ENCODE data around the gene PUS10. TPM values are rescaled to one million over a fixed set of nuclear protein-coding genes. Genes with fewer than 3 reads are reported as not detected.

The PUS10 gene
- polyA plus RNA-seq, 1 donor: 17.8 TPM

DNA sequence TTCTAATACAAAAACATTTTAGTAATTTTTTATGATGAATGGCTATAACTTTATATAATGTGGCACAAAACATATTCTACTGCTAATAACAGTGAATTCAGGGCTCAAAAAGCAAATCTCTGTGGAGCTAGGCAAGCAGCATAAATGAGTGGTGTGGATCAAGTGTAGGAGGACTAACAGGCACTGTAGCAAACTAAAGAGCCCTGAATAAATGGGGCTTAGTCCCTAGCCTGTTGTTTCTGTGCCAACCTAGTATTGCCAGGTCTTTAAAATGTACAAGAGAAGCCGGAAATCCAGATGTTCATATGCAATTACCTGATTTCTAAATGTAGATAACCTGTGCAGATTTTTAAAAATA, 118.2 kb downstream of the PUS10 start:
- H3K27ac ChIP-seq (ENCODE audit: low read length): no peak overlapping the region
- H3K4me3 ChIP-seq (ENCODE audit: low read length): no peak overlapping the region
- DNase-seq: no peak
- no CpG with 5 or more reads among the region's 1 CpG for WGBS (ENCODE audit: insufficient coverage, low lambda C conversion rate)
- no peaks in the 10 kb centered on the region for H3K9me3 ChIP-seq (ENCODE audit: control insufficient read depth, low read depth, low read length)
- H3K4me1 ChIP-seq (ENCODE audit: control insufficient read depth, insufficient read depth, low read length): no peaks in the 10 kb centered on the region
- H3K36me3 ChIP-seq (ENCODE audit: control insufficient read depth, insufficient read depth, low read length): peaks cover 45% of the 10 kb centered on the region
- H3K27me3 ChIP-seq (ENCODE audit: control insufficient read depth, insufficient read depth, low read length): no peaks in the 10 kb centered on the region

DNA sequence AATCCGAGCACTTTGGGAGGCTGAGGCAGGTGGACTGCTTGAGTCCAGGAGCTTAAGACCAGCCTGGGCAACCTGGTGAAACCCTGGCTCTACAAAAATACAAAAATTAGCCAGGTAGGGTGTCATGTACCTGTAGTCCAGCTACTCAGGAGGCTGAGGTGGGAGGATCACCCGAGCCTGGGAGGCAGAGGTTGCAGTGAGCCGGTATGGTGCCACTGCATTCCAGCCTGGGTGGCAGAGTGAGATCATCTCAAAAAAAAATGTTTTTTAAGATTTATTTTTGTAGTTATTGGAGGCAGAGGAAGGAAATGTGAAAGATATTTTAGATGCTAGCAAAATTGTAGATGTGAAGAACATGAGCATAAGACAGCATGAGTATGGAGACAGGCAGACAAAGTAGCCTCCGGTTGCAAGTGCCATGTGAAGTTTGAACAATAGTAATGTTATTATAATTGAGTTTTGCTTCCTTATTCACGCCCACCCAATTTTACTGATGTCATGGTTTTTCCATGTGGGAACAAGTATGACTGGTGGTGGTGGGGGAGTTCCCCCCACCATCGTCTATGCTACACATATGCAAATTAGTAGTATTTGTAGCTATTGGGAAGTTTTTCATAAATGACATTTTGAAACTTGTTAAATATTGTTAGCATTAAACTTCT, 118.7 kb downstream of the PUS10 start:
- Histone ChIP-seq H3K4me3 (ENCODE audit: low read length) (no peak overlapping the region), H3K36me3 (ENCODE audit: control insufficient read depth, insufficient read depth, low read length) (peaks cover 41% of the 10 kb centered on the region), H3K4me1 (ENCODE audit: control insufficient read depth, insufficient read depth, low read length) (no peaks in the 10 kb centered on the region), H3K27me3 (ENCODE audit: control insufficient read depth, insufficient read depth, low read length) (no peaks in the 10 kb centered on the region), H3K27ac (ENCODE audit: low read length) (no peak overlapping the region), H3K9me3 (ENCODE audit: control insufficient read depth, low read depth, low read length) (no peaks in the 10 kb centered on the region)
- DNase-seq: no peak
- WGBS (ENCODE audit: insufficient coverage, low lambda C conversion rate): 100% methylated on average over 1 of the region's 6 CpGs

DNA sequence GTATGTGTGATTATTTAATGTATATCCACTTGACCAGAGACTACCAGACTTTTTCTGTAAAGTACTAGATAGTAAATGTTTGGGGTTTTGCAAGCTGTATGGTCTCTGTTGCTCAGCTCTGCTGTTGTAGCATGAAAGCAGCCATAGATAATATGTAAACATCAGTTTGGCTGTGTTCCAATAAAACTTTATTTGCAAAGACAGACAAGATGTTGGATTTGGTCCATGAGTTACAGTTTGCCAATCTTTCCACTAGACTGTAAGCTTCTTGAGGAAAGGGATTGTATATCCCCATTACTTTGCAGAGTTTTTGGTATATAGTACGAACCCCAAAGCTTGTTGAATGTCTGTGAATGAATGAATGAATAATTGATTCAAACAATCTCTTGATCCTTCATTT, 119.5 kb downstream of the PUS10 start:
- Histone ChIP-seq H3K27me3 (ENCODE audit: control insufficient read depth, insufficient read depth, low read length) (no peaks in the 10 kb centered on the region), H3K4me3 (ENCODE audit: low read length) (no peak overlapping the region), H3K9me3 (ENCODE audit: control insufficient read depth, low read depth, low read length) (no peaks in the 10 kb centered on the region), H3K4me1 (ENCODE audit: control insufficient read depth, insufficient read depth, low read length) (no peaks in the 10 kb centered on the region), H3K27ac (ENCODE audit: low read length) (no peak overlapping the region), H3K36me3 (ENCODE audit: control insufficient read depth, insufficient read depth, low read length) (peaks cover 39% of the 10 kb centered on the region)
- DNase-seq: no peak
- WGBS (ENCODE audit: insufficient coverage, low lambda C conversion rate): 100% methylated on average over 1 of the region's 1 CpG

Other genes with a start within 250 kb of the PUS10 start
- 11.2 TPM for gene REL, start 136.7 kb downstream of the PUS10 start, polyA plus RNA-seq
- 28.4 TPM for gene PEX13, start 535 bp downstream of the PUS10 start, polyA plus RNA-seq
- gene SANBR, start 47.6 kb upstream of the PUS10 start, polyA plus RNA-seq: 18.7 TPM
- gene C2orf74, start 143.9 kb upstream of the PUS10 start, polyA plus RNA-seq: 21.1 TPM

Data from large intestine (tissue), 3 donors.